ENCODE data around the gene RHOJ. TPM values are rescaled to one million over a fixed set of nuclear protein-coding genes. Genes with fewer than 3 reads are reported as not detected.

The RHOJ gene
- total and polyA plus RNA-seq, 2 of the 13 experiments (the other 11 are each of a cell fraction or from before 2014, with no cell fraction given), result 0.22 to 1.3 TPM

DNA sequence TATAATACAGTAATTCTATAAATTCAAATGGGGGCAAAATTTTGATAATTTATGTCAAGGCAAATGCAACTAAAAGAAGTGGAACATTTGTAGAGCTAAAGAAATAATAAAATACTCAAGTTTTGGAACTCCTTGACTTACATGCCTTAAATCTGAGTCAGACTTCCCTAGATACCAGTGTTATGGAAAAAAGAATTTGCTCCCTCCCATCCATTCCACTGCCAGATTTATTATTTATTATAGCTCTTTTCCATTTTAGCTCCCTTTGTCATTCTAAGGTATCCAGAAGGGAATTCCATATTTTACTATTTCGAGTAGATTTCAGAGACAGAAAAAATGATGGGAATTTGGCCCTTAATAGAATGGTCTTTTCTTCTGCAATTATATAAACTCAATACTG lies 44.0 kb downstream of the RHOJ start:
- intact Hi-C loops (cut with micrococcal nuclease; ENCODE audit: unreplicated experiment), result no loop called here
- DNase-seq (ENCODE audit: low spot score) (no peak), FAIRE-seq (no peak), ATAC-seq (no peak)
- Histone ChIP-seq H3K9ac (ENCODE audit: insufficient read depth, low read depth, low read length) (no peak overlapping the region), H3K4me2 (ENCODE audit: low read depth, low read length) (no peak overlapping the region), H3K4me3 (replicated peaks in 1 of 3; ENCODE audit: insufficient read depth in 1 of 3, low read depth in 2 of 3, low read length in 3 of 3) (no peak overlapping the region), H3K9me3 (ENCODE audit: low read length) (no peaks in the 10 kb centered on the region), H3K27me3 (ENCODE audit: control insufficient read depth in 1 of 2, insufficient read depth in 2 of 2, low read length in 2 of 2) (no peaks in the 10 kb centered on the region), H2AFZ (ENCODE audit: low read length) (no peak overlapping the region), H3K79me2 (ENCODE audit: insufficient read depth, low read length) (no peaks in the 10 kb centered on the region), H3K4me1 (ENCODE audit: insufficient read depth, low read length) (no peaks in the 10 kb centered on the region), H4K20me1 (ENCODE audit: insufficient read depth, low read length) (no peaks in the 10 kb centered on the region), H3K27ac (ENCODE audit: extremely low read length, insufficient read depth, low read length) (no peak overlapping the region), H3K36me3 (replicated peaks in 1 of 2; ENCODE audit: control insufficient read depth in 1 of 2, insufficient read depth in 2 of 2, low read length in 2 of 2) (no peaks in the 10 kb centered on the region)
- BruUV-seq (replicated peaks), result no TSS peak
- ChIA-PET POLR2A (no interaction called here), CTCF (ENCODE audit: low intra/inter-chr PET ratio, low total read pairs) (no interaction called here)
- TF ChIP-seq, protein P1, sequence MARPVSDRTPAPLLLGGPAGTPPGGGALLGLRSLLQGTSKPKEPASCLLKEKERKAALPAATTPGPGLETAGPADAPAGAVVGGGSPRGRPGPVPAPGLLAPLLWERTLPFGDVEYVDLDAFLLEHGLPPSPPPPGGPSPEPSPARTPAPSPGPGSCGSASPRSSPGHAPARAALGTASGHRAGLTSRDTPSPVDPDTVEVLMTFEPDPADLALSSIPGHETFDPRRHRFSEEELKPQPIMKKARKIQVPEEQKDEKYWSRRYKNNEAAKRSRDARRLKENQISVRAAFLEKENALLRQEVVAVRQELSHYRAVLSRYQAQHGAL (CRISPR knock-in tag; IDR thresholded peaks at IDR 0.05; ENCODE audit: not compliant biosample characterization), result no peak
- TF ChIP-seq, protein P2, sequence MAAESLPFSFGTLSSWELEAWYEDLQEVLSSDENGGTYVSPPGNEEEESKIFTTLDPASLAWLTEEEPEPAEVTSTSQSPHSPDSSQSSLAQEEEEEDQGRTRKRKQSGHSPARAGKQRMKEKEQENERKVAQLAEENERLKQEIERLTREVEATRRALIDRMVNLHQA (CRISPR knock-in tag; IDR thresholded peaks at IDR 0.05), result no peak
- TF ChIP-seq PTBP1 (IDR thresholded peaks at IDR 0.05; ENCODE audit: low read depth, low read length, poor library complexity, severe bottlenecking) (no peak), ZBTB7B (CRISPR knock-in tag; IDR thresholded peaks at IDR 0.05) (no peak), NCOA1 (CRISPR knock-in tag; IDR thresholded peaks at IDR 0.05) (no peak), ZNF20 (CRISPR knock-in tag; IDR thresholded peaks at IDR 0.05) (no peak), KLF6 (CRISPR knock-in tag; IDR thresholded peaks at IDR 0.05) (no peak), ELF1 (CRISPR knock-in tag; IDR thresholded peaks at IDR 0.05) (no peak), ZNF674 (CRISPR knock-in tag; IDR thresholded peaks at IDR 0.05; ENCODE audit: low read depth) (no peak)
- TF ChIP-seq, protein P3, sequence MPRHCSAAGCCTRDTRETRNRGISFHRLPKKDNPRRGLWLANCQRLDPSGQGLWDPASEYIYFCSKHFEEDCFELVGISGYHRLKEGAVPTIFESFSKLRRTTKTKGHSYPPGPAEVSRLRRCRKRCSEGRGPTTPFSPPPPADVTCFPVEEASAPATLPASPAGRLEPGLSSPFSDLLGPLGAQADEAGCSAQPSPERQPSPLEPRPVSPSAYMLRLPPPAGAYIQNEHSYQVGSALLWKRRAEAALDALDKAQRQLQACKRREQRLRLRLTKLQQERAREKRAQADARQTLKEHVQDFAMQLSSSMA (CRISPR knock-in tag; IDR thresholded peaks at IDR 0.05), result no peak
- TF ChIP-seq, protein P4, sequence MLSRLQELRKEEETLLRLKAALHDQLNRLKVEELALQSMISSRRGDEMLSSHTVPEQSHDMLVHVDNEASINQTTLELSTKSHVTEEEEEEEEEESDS (CRISPR knock-in tag; IDR thresholded peaks at IDR 0.05; ENCODE audit: borderline replicate concordance), result no peak
- in situ Hi-C loops (cut with HindIII; ENCODE audit: extremely low pct_ligation_motif_present, low pct_unique_long_range_greater_than_20kb), result no loop called here
- 3% methylated on average over 1 of the region's 1 CpG for WGBS (ENCODE audit: low lambda C conversion rate)
